Gastrocnemius medialis (tissue), 4 donors: ENCODE data around the gene ARHGAP6.

Source experiments
- POLR2A ChIP-seq, 2 donors: fragments of 450-650 bp; IDR thresholded peaks; one replicate each; pipeline ENCODE4 v1.6.1; 2017; ENCODE audit warnings: antibody characterized with exemption in 2 of 2, mild to moderate bottlenecking in 2 of 2, moderate library complexity in 2 of 2
- TF ChIP-seq, protein P1 (sequence below), 5 experiments: fragments of 450-650 bp in 3 of 5; fragments of 200-600 bp in 2 of 5; sonication (generic) in 2 of 5; IDR thresholded peaks in 4 of 5; conservative IDR thresholded peaks in 1 of 5; 1 replicate in 4 of 5; 2 replicates in 1 of 5; pipeline ENCODE4 v1.5.1; 2016 to 2019; ENCODE audit warnings: antibody characterized with exemption in 5 of 5, mild to moderate bottlenecking in 3 of 5, moderate library complexity in 3 of 5

DNA sequence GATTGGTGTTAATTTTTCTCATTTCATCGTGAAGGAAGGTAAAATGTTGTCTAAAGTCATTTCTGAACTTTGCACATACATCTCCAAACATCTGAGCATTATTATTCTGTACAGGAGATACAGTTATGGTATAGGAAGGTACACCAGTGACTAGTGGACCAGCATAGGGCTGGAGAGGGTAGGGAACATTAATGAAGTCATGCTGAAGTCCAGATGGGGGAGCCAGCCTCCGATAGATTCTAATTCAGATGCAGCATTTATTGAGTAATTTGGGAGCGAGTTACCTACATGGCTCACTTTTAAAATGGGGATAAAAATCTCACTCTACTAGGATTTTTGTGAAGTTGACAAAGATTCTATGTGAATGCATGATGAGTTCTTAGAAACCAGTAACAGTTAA is 337.6 kb downstream of the ARHGAP6 start:
- TF ChIP-seq, protein P1, sequence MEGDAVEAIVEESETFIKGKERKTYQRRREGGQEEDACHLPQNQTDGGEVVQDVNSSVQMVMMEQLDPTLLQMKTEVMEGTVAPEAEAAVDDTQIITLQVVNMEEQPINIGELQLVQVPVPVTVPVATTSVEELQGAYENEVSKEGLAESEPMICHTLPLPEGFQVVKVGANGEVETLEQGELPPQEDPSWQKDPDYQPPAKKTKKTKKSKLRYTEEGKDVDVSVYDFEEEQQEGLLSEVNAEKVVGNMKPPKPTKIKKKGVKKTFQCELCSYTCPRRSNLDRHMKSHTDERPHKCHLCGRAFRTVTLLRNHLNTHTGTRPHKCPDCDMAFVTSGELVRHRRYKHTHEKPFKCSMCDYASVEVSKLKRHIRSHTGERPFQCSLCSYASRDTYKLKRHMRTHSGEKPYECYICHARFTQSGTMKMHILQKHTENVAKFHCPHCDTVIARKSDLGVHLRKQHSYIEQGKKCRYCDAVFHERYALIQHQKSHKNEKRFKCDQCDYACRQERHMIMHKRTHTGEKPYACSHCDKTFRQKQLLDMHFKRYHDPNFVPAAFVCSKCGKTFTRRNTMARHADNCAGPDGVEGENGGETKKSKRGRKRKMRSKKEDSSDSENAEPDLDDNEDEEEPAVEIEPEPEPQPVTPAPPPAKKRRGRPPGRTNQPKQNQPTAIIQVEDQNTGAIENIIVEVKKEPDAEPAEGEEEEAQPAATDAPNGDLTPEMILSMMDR (IDR thresholded peaks at IDR 0.05 in 4 of 5, conservative IDR thresholded peaks at IDR 0.05 in 1 of 5) = no peak
- TF ChIP-seq POLR2A (IDR thresholded peaks at IDR 0.05) = no peak
